ENCODE measurements around the gene ERFE.
"Not testable (repeated sequence)": the region's sequence is repeated elsewhere in the genome, so short reads cannot be mapped to it uniquely, and the experiment has no call there.

ERFE gene, protein sequence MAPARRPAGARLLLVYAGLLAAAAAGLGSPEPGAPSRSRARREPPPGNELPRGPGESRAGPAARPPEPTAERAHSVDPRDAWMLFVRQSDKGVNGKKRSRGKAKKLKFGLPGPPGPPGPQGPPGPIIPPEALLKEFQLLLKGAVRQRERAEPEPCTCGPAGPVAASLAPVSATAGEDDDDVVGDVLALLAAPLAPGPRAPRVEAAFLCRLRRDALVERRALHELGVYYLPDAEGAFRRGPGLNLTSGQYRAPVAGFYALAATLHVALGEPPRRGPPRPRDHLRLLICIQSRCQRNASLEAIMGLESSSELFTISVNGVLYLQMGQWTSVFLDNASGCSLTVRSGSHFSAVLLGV

DNA sequence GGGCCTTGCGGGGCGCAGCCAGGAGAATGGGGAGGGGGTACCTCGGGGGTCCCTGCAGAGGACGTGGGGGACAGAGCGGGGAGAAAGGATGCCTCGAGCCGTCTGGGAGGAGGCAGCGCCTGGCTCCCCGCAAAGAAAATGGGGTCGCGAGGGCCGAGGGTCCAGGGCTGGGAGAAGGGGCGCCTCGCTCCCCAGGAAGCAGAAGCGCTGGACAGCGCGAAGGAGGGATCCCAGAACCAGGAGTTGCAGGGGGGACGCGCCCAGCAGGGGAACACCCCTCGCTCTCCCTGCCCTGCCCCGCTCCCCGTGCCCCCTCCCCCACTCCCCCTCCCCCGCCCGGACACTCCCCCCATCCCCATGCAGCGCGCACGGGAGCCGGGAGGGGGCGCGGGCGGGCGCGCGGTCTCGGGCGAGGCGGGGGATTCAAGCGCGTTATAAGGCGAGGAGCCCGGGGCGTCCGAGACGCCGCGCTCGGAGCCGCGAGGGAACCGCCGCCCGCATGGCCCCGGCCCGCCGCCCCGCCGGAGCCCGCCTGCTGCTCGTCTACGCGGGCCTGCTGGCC is at the start of gene ERFE:
ERFE (plus strand) TSS at position 462 of the 562 bp plus-strand sequence; CDS start at position 500, 38 bp downstream.
- no peak for TF ChIP-seq ZNF274 (IDR thresholded peaks at IDR 0.05; ENCODE audit: low read depth, low read length)
- H3K4me3 ChIP-seq (ENCODE audit: low read length) = peak within 1 kb of the TSS; percentile 26; the same call in 1 of the 2 replicates

DNA sequence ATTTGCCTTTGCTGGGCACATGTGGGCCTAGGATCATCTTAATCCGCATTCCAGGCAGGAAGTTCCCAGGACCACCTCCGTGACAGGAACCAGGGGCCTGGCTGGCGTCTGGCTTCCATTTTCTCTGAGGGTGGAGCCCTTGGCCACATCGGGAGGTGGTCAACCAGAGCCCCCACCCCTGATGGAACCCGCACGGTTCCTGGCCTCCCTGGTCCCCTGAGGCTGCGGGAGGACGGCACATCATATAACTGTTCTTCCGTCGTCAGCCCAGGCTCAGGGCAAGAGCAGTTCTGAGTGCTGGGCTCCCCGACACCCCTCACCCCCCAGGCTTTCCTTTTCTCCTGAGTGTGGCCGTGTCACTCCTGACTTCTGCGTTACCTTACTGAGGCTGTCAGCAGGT is 45.2 kb upstream of the ERFE start:
- H3K4me3 ChIP-seq (ENCODE audit: low read length) = no peak overlapping the region
- TF ChIP-seq ZNF274 (IDR thresholded peaks at IDR 0.05; ENCODE audit: low read depth, low read length) = no peak

DNA sequence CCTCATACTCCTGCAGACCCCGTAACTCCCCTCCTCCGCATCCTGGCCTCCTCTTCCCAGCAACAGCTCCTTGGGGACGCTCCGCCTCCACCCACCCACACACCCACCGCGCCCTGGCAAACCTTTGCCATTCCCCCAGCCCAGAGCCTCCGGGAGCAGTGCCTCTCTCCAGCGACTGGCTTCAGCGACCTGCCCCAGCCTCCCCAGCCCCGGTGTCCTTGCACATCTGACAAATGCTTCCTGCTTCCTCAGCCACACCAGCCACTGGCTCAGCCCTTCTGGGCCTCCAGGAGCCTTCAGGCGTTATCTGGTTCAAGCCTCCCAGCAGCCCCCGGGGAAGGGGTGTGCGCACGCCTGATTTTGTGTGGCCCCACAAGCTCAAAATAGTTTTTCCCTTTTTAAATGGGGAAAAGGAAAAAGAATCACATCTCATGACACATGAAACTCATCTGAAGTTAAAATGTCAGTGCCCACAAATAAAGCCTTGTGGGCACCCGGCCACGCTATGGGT is 44.4 kb upstream of the ERFE start:
- no peak overlapping the region for H3K4me3 ChIP-seq (ENCODE audit: low read length)
- TF ChIP-seq ZNF274 (IDR thresholded peaks at IDR 0.05; ENCODE audit: low read depth, low read length) = no peak

DNA sequence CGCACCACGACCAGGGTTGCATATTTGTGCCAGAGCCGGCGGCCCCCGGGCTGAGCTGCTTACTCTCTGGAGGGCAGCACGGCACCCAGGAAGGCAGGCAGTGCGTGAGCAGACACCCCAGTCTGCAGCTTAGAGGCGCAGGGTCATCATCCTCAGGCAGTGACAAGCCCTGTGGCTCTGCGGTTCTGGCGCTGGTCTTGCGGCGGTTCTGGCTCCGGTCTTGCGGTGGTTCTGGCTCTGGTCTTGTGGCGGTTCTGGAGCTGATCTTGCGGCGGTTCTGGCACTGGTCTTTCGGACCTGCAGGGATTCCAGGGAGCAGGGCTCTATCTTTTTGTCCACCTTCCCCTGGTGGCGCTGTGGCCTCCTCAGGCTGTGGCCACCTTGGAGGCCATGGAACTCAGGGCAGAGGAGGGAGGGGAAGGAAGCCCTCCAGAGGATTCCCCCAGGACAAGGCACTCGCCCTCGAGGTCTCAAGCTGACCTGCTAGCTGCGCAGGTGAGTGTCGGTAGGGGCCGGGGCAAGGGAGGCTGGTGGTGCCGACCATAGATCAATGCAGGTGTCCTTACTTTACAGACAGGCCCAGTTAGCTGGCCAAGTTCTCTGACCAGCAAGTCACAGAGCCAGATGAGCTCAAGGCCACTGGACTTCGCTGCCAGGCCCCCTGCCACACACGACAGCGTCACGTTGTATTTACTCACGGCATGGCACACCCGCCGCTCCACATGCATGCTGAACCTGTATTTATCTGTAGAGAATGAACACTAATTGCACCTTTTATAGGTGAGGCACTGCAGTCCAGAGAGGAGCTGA is 43.7 kb upstream of the ERFE start:
- H3K4me3 ChIP-seq (ENCODE audit: low read length) = no peak overlapping the region
- no peak for TF ChIP-seq ZNF274 (IDR thresholded peaks at IDR 0.05; ENCODE audit: low read depth, low read length)

DNA sequence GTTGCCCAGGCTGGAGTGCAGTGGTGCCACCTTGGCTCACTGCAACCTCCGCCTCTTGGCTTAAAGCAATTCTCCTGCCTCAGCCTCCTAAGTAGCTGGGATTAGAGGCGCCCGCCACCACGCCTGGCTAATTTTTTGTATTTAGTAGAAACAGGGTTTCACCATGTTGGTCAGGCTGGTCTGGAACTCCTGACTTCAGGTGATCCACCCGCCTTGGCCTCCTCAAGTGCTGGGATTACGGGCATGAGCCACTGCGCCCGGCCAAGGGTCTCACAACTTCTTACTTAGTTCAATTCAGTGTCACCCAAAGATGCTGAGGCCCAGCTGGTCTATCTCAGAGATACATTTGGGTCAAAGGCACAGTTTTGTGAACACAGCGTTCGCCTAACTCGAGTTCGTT is 43.1 kb upstream of the ERFE start:
- H3K4me3 ChIP-seq (ENCODE audit: low read length) = not testable (repeated sequence)

DNA sequence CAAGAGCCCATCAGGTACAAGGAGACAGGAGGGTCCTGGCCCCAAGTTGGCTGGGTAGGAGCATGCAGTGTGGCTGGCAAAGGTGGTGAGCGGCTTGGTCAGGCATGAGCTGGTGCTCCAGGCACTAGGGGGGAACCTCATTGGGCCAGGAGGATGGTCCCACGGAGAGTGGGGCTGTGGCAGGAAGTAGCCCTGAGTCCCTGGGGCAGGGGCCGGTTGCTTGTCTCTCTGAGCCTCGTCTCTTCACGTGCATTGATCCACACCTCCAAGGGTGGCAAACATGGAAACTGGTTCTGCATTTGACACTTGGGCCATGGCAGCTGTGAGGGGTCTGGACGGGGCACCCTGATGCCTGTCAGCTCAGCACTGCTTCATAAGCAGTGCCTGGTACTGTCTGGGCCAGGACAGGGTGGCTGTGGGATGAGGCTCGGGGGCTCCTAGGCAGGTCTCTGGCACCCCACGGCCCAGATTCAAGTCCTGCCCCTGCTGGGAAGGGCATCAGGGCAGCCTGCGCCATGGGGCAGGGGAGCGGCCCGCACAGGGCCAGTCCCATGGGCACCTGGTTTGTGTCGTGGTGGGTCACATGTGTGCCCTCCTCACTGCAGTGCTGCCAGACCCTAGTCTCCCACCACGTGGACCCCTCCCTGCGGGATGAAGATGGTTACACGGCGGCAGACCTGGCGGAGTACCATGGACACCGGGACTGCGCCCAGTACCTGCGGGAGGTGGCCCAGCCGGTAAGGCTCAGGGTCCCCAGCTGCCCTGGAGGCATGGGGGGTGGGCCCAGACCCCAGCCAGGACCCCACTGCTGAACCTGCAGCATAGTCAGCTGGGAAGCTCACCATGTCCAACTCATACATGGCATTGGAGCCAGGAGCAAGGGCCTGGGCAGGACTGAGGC is 42.2 kb upstream of the ERFE start:
- TF ChIP-seq ZNF274 (IDR thresholded peaks at IDR 0.05; ENCODE audit: low read depth, low read length) = no peak
- H3K4me3 ChIP-seq (ENCODE audit: low read length) = no peak overlapping the region

DNA sequence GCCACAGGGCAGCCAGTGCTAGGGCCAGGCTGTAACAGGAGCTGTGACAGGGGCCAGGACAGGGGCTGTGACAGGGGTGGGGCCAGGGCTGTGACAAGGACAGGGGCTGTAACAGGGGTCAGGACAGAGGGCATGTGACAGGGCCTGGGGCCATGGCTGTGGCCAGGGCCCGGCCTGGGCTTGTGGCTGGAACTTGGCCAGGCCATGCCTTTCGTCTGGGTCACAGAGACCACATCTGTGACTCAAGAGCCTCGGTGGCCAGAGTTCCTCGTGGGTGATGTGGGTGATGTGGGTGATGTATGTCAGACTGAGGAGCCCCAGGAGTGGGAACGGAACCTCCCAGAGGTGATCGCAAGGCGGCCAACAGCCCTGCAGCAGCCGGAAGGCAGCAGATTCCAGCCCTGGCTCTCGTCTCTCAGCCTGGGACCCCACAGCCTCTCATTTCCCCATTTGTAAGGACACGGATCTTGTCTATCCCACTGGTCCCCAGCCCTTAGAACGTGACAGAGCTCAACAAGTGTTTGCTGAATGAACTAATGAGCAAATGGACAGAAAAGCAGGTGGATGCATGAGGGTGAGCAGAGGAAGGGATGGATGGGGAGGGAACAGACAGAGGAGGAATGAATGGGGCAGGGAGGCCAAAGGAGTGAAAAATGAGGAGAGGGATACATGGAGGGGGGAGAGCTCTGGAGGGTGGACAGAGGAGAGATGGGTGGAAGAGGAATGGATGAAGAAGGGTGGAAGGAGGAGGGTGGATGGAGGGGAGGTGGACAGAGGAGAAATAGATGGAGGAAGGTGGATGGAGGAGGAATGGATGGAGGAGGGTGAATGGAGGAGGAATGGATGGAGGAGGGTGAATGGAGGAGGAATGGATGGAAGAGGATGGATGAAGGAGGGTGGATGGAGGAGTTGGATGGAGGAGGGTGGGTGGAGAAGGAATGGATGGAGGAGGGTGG is 41.3 kb upstream of the ERFE start:
- TF ChIP-seq ZNF274 (IDR thresholded peaks at IDR 0.05; ENCODE audit: low read depth, low read length) = no peak
- no peak overlapping the region for H3K4me3 ChIP-seq (ENCODE audit: low read length)

DNA sequence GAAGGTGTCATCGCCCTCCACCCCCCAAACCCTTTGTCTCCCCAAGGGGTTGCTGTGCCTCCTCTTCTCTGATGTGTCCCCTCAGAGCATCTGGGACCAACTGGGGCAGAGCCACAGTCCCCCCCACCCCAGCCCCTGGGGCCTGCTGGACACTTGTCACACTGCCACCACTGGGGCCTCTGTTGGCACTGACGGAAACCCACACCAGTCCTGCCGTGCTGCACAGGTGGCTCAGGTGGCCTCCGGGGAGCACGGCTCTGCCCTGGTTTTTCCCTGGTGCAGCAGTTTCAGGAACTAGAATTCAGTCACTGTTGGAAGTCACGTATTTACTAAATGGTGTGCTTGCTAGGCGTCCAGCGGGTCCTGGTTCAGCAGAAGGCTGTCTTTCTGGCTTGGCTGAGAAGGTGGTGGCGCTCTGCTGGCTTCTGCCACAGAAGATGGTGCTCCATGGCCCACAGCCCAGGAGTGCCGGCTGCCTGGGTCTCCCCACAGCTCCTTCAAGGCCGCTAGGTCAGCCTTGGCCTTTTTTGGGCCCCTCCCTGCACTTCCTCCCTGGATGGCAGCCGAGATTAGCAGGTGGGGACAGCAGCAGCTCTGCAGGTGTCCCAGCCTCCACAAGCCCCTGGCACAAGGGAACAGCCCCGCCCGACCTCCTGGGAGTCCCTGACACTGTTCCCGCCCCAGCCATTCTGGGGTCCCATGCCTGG is 38.9 kb upstream of the ERFE start:
- TF ChIP-seq ZNF274 (IDR thresholded peaks at IDR 0.05; ENCODE audit: low read depth, low read length) = no peak
- H3K4me3 ChIP-seq (ENCODE audit: low read length) = no peak overlapping the region

DNA sequence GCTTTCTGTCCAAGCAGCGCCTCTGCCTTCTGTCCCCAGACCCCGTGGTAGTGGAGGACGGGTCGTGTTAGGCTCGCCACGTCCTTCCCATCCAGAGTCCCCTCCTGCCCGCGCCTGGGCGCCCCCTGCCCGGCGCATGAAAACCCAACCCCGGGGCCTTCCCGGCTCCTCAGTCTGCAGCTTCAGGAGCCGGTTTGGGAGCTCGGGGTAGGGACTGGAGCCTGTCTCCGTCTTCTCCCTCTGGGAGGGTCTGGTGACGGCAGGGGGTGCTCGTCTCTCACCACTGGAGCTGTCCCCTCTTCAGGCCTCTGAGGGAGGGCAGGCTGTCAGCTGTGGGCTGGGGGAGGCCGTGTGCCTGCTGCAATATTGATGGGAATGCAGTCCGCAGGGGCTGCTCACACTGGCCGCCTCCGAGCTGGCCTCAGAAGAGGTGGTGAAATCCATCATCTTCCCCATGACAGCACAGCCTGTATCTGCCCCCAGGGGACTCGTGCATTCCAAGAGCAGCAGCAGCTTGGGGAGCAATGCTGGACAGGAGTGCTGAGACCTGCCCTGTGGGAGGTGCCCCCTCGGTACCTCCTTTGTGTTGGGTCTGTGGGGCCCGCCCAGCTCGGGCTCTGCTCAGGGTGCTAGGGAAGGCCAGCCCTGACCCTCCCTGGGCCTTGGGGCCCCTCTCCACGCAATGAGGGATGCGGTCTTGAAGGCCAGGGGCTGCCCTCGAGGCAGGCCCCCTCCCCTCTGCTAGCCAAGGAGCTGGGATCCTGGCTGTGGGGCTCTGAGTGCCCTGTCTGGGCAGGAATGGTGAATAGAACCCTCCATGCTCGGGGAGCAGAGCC is 38.1 kb upstream of the ERFE start:
- H3K4me3 ChIP-seq (ENCODE audit: low read length) = no peak overlapping the region
- TF ChIP-seq ZNF274 (IDR thresholded peaks at IDR 0.05; ENCODE audit: low read depth, low read length) = no peak

DNA sequence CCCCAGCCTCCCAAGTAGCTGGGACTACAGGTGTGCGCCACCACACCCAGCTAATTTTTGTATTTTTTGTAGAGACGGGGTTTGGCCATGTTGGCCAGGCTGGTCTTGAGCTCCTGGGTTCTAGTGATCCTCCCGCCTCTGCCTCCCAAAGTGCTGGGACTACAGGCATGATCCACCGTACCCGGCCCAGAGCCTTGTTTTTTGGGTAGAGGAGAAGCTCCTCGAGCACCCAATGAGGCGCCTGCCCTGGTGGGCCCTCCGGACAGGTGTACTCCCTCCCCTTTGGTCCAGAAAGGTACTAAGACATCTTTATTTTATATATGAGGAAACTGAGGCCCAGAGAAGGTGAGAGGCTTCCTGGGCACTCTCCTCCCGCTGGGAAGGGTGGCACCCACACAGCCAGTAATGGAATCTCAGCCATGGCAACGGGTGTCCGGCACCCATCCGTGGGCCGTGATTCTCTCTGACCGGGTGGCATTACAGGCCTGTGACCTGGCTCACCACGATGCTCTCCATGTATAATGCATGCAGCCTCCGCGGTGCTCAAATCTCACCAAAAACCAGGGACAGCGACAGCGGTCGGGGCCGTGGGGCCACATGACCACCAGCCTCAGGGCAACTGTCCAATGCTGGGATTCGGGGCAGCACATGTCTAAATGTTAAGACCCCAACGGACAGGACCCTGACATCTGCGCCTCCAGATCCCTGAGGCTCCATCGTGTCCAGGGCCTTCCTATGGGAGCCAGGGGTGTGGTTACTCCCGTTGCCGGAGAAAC is 37.1 kb upstream of the ERFE start:
- no peak for TF ChIP-seq ZNF274 (IDR thresholded peaks at IDR 0.05; ENCODE audit: low read depth, low read length)
- H3K4me3 ChIP-seq (ENCODE audit: low read length) = no peak overlapping the region

Data from GM08714 (cell line).